SK-N-SH treated with all-trans-retinoic acid at 6 μM for 48 hours (cell line): ENCODE results near the gene SCN1B.

Experiments used
- RARB ChIP-seq: fragments of 250-450 bp; sonication (Bioruptor Pico); IDR thresholded peaks from 2 replicates; pipeline ENCODE4 v1.8.0; 2021; ENCODE audit warnings: mild to moderate bottlenecking, moderate library complexity
- TOX ChIP-seq: fragments of 250-450 bp; sonication (Bioruptor Pico); IDR thresholded peaks from 2 replicates; pipeline ENCODE4 v1.8.0; 2021; ENCODE audit warnings: mild to moderate bottlenecking, moderate library complexity, borderline replicate concordance
- ZFP3 ChIP-seq: fragments of 250-450 bp; sonication (Bioruptor Pico); IDR thresholded peaks from 2 replicates; pipeline ENCODE4 v1.5.0; 2020; ENCODE audit warnings: mild to moderate bottlenecking, moderate library complexity

- TF ChIP-seq TOX (no peak), RARB (CRISPR knock-in tag) (no peak), ZFP3 (CRISPR knock-in tag) (no peak)
These were observed 18.3 kb upstream of the SCN1B start for GRCh38 chr19:35011737-35012682.
